GM18499 (cell line): ENCODE measurements around the gene TOB1.

Source experiments
- ATAC-seq: cut with Tn5 transposase; IDR thresholded peaks from one replicate; pipeline ENCODE4 v1.9.1; 2021; ENCODE audit warnings: moderate number of reproducible peaks; ENCODE audit not compliant: insufficient read depth, unreplicated experiment

TOB1 gene

DNA sequence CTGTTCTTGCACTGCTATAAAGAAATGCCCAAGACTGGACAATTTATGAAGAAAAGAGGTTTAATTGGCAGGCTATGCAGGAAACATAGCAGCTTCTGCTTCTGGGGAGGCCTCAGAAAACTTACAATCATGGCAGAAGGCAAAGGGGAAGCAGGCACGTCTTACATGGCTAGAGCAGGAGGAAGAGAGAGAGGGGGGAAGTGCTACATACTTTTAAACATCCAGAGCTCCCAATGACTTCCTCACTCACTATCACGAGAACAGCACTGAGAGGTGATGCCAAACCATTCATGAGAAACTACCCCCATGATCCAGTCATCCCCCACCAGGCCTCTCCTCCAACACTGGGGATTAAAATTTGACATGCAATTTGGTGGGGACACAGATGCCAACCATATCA lies 17.4 kb downstream of the TOB1 start:
- no peak for ATAC-seq

DNA sequence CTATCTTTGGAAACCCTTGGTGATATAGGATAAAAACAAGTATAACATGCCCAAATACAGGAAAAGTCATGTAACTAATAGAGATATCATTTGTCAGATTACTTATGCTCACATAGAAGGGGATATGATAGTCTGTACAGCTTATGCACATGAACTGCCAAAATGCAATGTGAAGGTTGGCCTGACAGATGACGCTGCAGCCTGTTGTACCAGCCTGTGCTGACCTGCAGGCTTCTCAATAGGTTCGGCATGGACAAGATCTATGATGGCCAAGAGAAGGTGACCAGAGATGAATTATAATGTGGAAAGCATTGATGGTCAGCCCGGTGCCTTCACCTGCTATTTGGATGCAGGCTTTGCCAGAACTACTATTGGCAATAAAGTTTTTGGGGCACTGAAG lies 18.1 kb downstream of the TOB1 start:
- no peak for ATAC-seq

DNA sequence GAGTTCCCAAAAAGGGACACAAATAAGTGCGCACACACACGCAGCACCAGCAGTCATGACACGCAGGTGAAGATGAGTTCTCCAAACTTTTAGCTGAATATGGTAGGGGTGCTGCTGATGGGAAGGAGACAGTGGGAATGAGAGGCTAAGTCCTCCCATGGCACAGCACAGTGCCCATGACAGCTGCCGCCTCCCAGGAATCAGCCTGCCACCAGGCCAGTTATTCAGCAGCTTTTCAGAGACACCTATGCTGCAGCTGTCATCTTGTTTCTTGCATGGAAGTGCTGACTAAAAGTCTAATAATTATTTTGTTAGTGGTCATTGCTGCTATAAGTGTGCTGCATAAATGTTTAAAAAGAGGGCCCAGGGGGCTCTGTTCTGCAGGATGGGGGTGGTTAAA lies 18.6 kb downstream of the TOB1 start:
- no peak for ATAC-seq

DNA sequence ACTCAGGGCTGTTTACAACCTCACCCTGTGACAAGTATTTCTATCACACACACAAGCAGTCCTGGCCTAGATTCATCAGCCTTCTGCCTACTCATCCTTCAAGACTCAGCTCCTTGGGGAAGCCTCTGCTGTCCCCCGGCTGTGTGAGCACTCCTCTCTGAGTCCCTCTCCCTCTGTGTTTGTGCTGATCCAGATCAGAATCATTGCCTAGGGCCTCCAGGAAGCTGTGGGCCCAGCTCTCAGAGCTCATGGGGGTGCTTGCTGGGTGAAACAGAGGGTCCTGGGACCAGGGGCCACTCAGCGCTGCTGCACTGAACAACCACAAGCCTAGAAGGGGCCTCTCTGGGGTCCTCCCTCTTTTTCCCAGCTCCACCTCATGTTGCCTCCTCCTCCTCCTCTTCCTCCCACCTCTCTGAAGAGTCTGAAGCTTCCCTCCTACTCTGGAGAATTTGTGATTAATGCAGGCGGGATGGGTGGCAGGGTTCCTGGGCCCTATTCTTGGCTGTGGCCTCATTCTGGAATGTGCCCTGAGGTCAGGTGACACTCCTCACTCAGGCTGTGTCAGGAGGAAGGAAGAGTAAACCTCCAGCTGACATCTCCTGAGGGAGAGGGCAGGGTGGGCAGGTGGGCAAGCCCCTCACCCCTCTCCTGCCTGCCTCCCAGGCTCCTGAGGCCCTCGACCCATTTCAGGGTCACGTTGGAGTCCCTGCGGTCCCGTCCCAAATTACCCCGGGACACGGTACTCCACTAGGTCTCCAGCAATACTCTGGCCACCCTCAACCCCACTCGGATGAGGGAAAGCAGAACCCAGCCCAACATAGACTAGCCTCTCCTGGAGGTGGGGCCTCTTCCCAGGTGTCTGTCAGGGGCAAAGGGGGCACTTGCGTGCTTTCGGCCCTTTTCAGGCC lies 20.7 kb downstream of the TOB1 start:
- ATAC-seq = no peak

DNA sequence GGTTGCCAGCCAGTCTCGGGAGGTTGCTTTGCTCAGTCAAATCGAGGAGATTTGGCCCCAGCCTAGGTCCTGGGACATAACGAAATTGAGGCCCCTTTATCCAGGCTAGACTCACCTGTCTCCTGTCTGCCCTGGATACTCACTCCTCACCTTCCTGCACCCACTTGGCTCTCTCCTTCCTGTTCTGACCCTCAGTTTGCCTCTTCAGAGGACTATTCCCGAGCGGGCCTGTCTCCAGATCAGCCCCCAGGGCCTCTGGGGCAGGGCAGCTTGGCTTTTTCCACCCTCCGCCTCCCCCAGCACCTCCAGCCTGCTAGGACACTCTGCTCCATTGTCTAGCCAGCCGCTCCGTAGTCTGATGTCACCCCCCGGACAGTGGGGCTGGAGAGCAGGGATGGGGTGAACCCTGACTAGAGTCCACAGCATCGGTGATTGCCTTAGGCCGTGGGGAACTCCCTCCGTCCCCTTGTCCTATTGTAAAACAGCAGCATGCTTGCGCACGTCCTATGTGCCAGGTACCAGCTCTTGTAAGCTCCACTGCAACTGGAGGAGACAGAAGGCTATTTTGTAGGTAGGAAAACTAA lies 21.9 kb downstream of the TOB1 start:
- no peak for ATAC-seq

DNA sequence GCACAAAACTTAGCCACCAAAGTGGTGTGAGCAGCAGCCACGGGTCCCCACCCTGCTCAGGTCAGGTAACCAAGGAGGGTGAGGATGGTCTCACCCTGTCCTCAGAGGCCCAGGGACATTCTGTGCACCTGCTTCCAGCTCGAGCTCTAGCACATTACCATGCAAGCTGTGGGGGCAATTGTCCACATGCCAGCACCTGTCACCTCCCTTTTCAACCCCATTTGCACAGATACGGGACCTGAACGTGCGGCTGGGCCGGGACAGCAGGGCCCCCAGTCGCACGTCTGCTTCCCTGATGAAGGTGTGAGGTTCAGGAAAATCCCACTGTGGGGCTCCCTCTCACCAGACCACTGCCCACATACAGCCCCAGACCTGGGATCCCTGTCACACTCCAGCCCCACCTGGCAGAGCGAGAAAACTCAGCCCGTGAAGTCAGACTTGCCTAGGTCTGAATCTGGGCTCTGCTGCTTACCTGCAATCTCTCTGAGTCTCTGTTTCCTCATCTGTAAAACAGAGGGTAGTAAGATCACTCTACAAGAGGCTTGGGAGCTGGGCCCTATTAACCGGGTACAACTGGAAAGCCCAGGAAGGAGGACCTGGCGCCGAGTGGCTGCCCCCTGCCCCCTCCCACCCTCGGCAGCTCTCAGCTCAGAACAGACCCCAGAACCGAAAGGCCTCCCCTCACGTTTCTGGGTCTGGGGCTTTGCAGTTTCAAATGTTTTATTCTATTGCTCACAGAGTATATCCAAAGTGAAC lies 22.8 kb downstream of the TOB1 start:
- no peak for ATAC-seq

DNA sequence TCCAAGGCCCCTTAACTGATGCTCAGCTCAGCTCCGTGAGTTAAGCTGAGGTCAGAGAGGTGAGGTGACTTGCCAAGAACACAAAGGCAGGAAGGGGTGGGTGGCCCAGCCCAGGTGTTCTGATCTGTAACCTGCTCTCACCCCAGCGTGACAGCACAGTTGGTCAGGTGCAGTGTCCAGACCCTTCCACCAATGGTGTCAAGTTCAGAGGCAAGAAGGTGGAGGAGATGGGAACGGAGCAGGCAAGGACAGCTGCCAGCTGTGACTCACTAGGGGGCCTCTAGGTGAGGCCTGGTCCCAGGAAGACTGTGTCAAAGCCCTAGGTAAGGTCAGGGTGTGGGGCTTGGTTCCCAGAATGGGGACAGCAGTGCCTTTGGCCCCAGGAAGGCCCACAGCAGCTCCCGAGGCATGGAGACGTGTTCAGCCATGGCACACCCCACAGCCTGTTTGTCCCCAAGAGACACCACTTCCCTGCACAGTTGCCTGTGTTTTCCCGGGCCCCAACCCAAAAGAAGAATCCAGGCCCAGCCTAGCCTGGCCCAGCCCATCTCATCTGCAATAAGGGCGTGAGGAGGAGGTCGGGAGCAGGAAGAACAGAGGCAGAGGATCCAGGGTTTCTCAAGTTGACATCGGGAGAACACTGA lies 23.5 kb downstream of the TOB1 start:
- no peak for ATAC-seq

DNA sequence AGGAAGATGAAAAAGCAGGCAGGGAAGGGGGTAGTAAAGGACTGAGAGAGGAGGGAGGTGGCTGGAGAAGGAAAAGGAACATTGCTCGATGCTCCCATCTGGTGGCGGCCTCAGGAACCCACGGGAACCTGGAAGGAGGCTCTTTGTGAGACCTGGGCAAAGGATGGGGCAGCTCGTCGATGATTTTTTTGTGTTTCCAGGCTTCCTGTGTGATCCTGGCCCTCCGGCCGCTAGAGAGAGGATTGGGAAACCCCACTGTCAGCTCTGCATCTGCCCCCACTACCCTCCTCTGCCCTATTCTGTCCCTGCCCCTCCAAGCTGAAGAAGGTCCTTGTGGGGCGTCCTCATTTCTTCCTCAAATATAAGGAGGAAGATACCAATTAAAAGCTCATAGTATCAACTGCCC lies 24.2 kb downstream of the TOB1 start:
- ATAC-seq = no peak

DNA sequence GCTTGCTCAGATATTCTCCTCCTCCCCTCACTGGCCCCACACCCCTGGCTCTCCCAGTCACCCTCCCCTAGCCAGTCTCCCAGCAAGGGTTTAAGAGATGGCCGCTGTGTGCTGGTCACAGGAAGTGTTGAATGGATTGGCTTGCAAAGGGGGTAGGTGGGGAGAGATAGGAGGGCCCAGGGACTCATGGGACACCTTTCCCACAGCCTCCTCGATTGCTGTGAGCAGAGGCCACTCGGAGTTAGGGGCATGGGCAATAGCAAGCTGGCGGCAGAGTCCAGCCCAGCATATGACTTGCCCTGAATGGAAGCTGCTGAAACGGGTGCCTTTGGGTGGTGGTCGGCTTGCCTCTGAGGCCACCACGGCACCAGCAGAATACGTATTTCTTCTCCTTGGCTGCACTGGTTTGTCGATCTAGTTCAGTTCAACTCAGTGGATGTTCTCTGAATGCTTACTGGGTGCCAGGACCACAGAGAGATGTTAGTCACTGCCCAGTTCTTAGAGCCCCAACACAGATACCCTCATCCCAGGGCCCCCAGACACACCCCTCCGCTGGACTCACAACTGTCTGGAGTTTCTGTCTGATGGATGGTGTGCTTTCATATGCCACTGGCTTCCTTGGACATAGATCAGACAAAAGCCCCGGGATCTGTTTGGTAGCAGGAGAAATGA lies 24.7 kb downstream of the TOB1 start:
- ATAC-seq = no peak

DNA sequence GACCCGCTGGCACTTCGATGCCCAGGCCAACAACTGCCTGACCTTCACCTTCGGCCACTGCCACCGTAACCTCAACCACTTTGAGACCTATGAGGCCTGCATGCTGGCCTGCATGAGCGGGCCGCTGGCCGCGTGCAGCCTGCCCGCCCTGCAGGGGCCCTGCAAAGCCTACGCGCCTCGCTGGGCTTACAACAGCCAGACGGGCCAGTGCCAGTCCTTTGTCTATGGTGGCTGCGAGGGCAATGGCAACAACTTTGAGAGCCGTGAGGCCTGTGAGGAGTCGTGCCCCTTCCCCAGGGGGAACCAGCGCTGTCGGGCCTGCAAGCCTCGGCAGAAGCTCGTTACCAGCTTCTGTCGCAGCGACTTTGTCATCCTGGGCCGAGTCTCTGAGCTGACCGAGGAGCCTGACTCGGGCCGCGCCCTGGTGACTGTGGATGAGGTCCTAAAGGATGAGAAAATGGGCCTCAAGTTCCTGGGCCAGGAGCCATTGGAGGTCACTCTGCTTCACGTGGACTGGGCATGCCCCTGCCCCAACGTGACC lies 25.8 kb downstream of the TOB1 start:
- ATAC-seq = no peak

DNA sequence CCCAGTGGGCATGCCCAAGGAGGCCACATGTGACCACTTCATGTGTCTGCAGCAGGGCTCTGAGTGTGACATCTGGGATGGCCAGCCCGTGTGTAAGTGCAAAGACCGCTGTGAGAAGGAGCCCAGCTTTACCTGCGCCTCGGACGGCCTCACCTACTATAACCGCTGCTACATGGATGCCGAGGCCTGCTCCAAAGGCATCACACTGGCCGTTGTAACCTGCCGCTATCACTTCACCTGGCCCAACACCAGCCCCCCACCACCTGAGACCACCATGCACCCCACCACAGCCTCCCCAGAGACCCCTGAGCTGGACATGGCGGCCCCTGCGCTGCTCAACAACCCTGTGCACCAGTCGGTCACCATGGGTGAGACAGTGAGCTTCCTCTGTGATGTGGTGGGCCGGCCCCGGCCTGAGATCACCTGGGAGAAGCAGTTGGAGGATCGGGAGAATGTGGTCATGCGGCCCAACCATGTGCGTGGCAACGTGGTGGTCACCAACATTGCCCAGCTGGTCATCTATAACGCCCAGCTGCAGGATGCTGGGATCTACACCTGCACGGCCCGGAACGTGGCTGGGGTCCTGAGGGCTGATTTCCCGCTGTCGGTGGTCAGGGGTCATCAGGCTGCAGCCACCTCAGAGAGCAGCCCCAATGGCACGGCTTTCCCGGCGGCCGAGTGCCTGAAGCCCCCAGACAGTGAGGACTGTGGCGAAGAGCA lies 26.4 kb downstream of the TOB1 start:
- ATAC-seq = no peak

DNA sequence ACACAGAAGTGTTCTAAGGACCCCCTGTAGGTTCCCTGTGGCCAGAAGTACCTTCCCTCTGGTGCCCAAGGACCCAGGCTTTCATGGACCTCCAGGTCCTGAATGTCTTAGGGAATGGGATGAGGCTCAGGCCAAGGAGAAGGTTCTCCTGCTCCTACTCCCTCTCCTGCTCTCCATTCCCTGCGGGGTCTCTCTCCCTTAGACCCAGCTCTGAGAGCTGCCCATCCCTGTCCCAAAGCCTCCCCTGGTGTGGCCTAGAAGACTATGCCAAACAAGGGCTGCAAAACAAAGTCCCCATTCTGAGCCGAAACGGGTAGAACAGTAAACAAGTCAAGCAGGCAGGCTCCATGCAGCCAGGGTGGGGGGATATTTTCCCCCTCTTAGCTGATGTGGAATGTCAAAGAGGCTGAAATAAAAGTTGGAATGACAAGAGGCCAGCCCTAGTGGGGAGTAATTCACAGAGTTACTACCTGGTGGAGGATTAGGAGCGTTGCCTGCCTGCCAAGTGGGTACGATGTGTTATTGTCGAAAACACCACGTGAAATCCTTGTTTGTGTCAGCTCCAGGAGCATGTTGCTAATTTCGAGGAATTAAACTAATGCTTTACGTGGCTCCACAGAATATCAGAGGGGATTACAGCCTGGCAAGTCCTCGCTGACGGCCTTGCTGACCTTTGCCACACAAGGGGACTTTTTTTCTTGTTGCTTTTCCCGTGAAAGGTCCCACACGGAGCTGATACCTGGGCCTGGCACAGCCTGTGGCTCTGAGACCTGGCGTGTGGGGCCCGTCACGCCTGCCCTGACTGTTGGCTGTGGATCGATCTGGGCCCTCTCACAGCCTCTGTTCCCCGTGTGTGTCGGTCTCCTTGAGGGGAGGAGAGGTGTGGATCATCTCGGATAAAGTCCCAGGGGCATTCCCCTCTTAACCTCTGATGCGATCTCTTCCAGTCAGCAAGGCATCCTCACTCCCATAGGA lies 27.9 kb downstream of the TOB1 start:
- no peak for ATAC-seq

DNA sequence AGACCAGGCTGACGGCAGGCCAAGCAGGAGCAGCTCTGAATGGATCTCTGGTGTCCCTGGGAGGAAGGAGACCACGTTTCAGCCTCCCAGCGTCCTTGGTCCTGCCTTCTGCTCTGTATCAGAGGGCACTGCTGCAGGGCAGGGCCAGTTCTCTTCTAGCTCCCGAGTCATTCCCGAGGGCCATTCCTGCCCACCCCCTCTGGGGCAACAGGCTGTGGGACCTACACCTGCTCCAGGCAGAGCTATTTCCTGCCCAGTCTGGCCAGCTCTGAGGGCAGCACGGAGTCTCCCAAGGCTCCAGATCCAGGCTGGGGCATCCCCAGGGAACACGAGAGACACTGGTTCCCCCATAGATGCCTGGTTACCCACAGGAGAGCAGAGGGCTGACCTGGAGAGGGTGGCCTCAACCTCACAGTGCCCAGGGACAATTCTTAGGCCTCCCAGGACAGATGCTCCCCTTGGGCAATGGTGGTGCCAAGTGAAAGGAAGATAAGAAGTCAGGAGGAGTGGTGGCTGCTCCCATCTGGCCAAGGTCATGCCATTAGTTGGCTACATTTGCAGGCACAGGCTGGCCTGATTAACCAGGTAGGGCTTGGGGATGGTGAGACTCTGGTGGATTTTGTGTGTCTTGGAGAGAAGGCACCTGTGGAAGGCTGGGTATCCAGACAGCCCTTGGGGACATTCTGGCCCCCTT lies 28.7 kb downstream of the TOB1 start:
- ATAC-seq = no peak

DNA sequence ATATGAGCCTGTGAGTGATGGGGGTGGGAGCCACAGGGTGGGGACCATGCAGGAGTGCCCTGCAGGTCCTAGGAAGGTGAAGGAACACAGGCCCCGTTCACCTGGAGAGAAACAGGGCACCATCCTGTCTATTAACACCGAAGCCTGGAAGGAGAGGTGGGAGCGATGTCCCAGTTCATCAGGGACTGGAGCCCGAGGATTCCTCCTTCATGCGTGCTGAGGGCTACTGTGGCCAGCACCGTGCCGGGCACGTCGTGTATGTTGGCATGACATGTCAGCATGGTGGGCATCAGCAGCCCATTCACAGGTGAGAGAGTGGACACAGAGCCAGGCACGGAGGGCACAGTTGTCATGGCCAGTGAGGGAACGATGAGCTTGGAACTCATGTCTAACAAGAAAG lies 29.3 kb downstream of the TOB1 start:
- ATAC-seq = no peak

DNA sequence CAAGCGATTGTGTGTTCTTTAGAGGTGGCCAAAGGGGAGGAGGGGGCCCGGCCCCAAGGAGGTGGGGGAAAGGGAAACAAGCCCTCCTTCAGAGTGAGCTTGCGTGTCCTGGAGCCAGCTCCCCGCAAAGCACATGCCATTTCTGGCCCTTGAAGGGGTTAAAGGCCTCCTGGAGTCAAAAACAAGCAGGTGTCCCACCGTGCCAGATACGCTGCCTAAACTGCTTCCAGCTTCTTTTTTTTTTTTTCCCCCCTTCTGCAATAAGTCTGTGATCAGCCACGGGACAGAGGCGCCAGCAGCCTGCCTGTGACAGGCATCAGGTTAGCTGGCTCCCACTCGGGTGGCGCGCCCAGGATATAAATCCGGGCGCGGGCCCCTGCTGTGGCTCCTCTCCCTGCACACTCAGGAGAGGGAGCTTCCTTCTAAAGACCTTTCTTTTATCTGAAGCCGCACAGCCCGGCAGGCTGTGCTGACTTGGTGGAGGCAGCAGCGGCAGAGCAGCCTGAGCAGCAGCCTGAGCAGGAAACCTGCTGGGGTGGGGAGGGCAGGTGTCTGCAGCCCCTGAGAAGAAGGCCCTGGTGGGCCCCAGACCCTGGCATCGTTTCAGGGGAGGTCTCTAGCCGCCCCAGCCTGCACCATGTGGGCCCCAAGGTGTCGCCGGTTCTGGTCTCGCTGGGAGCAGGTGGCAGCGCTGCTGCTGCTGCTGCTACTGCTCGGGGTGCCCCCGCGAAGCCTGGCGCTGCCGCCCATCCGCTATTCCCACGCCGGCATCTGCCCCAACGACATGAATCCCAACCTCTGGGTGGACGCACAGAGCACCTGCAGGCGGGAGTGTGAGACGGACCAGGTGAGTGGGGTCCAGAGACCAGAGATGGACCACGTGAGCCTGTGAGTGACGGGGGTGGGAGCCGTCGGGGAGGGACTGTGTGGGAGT lies 30.6 kb downstream of the TOB1 start, which contains the start of gene WFIKKN2:
TSS of gene WFIKKN2 (plus strand) at position 286 of the 934 bp plus-strand sequence. CDS start at position 638, 352 bp downstream.
- ATAC-seq = no peak
